Fibroblast of skin of right quadriceps (primary cell): Measurements from ENCODE around the gene LGALS13.
"Not testable (repeated sequence)": the region's sequence is repeated elsewhere in the genome, so short reads cannot be mapped to it uniquely, and the experiment has no call there.

Source experiments
- DNase-seq: peaks from one replicate; pipeline ENCODE4 v3.0.0-alpha.2; 2013

Gene LGALS13

DNA sequence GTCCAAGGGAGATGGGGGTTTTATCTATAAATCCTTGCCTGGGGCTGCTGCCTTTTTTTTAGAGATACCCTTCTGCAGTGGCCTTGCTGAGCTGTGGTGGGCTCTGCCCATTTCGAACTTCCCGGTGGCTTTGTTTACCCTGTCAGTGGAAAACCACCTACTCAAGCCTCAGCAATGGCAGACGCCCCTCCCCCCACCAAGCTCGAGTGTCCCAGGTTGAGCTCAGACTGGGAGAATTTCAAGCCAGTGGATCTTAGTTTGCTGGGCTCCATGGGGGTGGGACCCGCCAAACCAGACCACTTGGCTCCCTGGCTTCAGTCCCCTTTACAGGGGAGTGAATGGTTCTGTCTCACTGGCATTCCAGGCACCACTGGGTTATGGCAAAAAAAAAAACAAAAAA, 21.6 kb downstream of the LGALS13 start:
- DNase-seq, result no peak

DNA sequence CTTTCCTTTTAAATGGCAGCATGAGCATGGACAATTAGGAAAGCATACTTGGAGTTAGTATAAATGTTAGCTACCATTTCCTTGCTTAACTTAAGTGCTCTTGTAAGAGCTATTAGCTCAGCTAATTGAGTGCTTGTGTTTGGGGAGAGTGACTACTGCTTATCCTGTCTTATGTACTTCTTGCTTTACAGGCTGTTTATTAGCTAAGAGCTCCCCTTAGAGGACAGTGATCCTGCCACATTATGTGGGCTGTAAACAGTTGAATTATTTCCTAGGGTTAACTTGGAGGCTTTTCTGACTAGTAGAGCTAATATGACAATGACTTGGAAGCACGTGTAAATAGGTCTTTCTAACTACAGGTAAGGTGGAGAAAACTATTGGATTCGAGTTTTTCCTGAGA, 25.3 kb downstream of the LGALS13 start:
- not testable (repeated sequence) for DNase-seq

DNA sequence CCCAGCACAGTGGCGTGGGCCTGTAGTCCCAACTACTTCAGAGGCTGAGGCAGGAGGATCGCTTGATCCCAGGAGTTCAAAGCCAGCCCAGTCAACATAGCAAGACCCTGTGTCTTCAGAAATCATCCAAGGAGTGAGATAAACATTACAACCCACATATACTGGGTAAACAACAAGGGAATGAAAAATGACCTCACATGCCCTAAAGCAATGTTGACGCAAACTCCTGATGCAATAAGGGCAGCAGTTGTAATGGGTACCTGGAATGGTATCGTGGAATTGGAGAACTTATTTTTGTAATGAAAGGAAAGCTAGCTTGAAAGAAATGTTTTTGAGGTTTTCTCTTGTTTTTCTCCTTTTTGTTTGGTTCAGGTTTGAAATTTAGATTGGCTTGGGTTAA, 28.9 kb downstream of the LGALS13 start:
- DNase-seq, result no peak

DNA sequence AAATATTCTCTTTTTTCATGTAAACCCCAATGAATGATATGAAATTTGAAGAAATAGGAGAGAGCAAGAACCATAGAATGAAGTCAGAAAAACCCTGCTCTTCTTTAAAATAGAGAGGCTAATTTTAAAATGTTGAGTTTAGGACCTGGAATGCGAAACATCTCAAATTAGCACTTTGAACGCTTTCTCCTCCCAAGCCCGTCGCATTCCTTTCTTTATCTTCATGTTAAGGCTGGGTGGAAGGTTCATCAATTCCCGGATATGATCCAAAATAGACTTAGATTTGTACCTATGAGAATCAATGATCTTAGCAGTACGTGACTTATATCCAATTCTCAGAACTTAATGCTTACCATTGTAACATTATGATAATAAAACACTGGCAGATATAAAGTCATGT, 29.3 kb downstream of the LGALS13 start:
- no peak for DNase-seq

DNA sequence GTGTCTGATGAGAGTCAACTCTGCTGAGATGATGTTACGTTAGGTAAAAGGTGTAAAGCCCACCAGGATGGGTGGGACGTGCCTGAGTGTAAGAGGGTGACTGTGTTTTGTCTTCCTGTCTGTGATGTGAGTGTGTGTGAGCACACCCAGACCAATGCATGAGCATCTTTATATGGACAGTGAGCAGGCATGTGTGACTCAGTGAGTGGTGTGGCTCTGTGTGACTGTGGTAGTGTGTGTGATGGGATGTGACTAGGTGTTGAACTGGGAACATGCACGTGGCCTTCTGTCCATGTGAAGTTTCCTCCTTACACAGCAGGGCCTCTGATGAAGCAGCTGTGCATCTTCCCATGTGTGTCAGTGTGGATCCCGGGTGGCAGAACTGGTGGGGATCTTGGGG, 35.6 kb downstream of the LGALS13 start:
- no peak for DNase-seq

DNA sequence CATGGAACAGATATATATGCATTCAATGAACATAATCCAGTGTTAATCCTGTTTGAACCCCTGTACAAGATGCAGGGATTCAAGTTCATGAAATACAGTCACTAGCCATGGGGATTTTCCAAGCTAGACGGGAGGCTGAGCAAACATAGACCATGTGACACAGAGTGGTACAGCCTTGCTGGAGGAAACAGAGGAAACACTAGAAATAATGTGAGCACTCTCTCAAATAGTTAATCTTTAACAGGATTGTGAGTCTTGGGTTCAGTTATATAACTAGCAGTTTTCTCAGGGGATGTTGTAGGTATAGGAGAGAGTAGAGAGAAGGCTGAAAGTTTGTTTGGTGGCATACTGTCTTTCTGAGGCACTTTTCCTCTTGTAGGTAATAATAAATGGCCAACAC, 39.4 kb downstream of the LGALS13 start:
- DNase-seq, result no peak

DNA sequence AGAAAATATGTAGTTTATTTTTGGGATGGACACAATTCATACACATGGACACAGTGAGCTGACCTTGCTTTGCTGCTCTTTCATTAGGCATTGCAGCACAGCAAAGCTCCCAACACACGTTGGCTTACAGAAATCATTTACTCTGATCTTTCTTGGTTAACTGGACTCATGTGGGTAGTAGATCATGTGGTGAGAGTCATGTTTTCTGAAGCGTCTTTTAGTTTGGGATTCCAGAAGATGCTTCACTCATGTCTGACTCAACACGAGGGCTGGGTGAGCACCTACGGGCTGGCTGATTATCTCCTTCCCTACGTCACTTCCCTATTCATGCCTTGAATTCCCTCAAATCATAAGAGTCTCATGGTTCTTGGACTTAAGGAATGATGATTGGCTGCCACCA, 41.3 kb downstream of the LGALS13 start:
- DNase-seq, result no peak

DNA sequence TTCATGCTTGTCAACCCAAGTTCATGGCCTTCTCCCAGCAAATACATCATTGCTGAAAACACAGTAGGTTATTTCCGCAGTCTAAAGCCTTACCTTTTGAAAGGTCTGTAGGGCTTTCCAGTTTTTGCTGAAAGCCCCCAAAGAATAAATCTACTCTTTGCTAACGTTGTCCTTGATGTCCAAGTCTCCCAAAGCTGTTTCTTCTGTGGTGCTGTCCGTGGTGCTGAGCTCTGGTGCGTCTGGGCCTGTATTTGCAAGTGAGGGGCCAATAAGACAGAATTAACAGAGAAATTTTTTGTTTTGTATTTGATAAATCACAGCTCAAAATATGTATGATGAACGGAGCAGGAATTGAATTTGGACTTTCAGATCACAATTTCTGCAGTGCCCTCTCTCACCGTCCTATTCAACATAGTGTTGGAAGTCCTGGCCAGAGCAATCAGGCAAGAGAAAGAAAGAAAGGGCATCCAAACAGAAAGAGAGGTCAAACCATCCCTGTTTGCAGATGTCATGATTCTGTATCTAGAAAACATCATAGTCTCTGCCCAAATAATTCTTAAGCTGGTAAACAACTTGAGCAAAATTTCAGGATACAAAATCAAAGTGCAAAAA, 43.6 kb downstream of the LGALS13 start:
- DNase-seq, result peak; percentile 12

DNA sequence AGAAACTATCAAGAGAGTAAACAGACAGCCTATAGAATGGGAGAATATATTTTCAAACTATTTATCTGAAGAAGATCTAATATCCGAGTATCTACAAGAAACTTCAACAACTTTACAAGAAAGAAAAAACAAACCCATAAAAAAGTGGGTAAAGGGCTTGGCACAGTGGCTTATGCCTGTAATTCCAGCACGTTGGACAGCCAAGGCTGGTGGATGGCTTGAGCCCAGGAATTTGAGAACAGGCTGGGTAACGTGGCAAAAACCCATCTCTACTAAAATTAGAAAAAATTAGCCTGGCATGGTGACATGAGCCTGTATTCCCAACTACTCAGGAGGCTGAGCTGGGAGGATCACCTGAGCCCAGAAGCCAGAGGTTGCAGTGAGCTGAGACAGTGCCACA, 45.6 kb downstream of the LGALS13 start:
- DNase-seq, result no peak

DNA sequence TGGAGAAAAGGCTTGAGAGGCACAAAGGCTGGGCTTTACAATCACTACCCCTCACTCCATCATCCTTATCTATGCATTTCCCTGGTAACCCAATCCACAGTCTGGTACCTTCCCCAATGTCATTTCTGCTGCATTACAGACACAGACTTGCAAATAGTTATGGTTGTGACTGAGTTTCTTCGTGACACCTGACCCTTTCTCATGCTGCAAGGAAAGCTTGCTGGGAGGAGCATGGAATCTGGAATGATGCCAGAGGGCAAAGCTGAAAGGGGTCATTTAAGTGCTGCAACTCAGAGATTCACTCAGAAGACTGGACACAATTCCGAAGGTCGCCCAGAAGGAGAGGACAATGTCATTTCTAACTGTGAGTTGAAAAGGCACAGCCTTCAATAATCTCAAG, 53.3 kb downstream of the LGALS13 start, which contains the start of gene LGALS16:
LGALS16 (plus strand) TSS at position 301 of the 400 bp plus-strand sequence; CDS start at position 350, 49 bp downstream.
- no peak for DNase-seq
